ENCODE data around the gene PHLPP1. TPM values are rescaled to one million over a fixed set of nuclear protein-coding genes. Genes with fewer than 3 reads are reported as not detected.

The PHLPP1 gene
- total and polyA plus RNA-seq, 12 donors = 13.8 to 61.6 (median 37.8) TPM

- no peak for DNase-seq
- Histone ChIP-seq H3K4me1 (replicated peaks in 1 of 2) (no peaks in the 10 kb centered on the region), H3K27ac (no peak overlapping the region), H3K9me3 (replicated peaks in 1 of 3) (no peaks in the 10 kb centered on the region), H3K4me3 (no peak overlapping the region), H3K36me3 (replicated peaks in 1 of 2) (no peaks in the 10 kb centered on the region), H3K27me3 (no peaks in the 10 kb centered on the region)
- whole genome bisulfite sequencing, 4 donors = 67 to 77% (median 74%) methylated on average over 1 of the region's 1 CpG
- intact Hi-C loops (cut with DNase I) = no loop called here
- no peak for TF ChIP-seq POLR2A (IDR thresholded peaks at IDR 0.05)
- TF ChIP-seq, protein P1, sequence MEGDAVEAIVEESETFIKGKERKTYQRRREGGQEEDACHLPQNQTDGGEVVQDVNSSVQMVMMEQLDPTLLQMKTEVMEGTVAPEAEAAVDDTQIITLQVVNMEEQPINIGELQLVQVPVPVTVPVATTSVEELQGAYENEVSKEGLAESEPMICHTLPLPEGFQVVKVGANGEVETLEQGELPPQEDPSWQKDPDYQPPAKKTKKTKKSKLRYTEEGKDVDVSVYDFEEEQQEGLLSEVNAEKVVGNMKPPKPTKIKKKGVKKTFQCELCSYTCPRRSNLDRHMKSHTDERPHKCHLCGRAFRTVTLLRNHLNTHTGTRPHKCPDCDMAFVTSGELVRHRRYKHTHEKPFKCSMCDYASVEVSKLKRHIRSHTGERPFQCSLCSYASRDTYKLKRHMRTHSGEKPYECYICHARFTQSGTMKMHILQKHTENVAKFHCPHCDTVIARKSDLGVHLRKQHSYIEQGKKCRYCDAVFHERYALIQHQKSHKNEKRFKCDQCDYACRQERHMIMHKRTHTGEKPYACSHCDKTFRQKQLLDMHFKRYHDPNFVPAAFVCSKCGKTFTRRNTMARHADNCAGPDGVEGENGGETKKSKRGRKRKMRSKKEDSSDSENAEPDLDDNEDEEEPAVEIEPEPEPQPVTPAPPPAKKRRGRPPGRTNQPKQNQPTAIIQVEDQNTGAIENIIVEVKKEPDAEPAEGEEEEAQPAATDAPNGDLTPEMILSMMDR (IDR thresholded peaks at IDR 0.05) = no peak
Measured at GRCh38 chr18:62928326-62928725, 213.0 kb downstream of the PHLPP1 start.

DNA sequence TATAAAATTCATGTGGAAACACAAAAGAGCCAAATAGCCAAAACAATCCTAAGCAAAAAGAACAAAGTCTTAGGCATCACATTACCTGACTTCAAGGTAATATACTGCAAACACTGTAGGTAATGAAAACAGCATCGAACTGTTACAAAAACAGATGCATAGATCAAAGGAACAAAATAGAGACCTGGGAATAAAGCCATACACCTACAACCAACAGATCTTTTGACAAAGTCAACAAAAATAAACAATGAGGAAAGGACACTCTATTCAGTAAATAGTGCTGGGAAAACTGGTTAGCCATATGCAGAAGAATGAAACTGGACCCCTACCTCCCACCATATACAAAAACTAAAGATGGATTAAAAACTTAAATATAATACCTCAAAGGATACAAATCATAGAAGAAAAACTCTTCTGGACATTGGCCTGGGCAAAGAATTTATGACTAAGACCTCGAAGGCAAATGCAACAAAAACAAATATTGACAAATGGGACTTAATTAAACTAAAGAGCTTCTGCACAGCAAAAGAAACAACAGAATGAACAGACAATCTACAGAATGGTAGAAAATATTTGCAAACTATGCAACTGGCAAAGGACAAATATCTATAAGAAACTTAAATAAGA, 218.0 kb downstream of the PHLPP1 start:
- intact Hi-C loops (cut with DNase I) = no loop called here
- 61 to 78% (median 70%) methylated on average over 2 of the region's 2 CpGs for WGBS, 4 donors
- DNase-seq = no peak
- TF ChIP-seq, protein P1 (IDR thresholded peaks at IDR 0.05) = no peak
- TF ChIP-seq POLR2A (IDR thresholded peaks at IDR 0.05) = no peak
- Histone ChIP-seq H3K27ac (no peak overlapping the region), H3K4me3 (no peak overlapping the region), H3K36me3 (replicated peaks in 1 of 2) (no peaks in the 10 kb centered on the region), H3K9me3 (replicated peaks in 1 of 3) (no peaks in the 10 kb centered on the region), H3K27me3 (no peaks in the 10 kb centered on the region), H3K4me1 (replicated peaks in 1 of 2) (peaks cover 14 to 22% of the 10 kb centered on the region in 2 donors)

DNA sequence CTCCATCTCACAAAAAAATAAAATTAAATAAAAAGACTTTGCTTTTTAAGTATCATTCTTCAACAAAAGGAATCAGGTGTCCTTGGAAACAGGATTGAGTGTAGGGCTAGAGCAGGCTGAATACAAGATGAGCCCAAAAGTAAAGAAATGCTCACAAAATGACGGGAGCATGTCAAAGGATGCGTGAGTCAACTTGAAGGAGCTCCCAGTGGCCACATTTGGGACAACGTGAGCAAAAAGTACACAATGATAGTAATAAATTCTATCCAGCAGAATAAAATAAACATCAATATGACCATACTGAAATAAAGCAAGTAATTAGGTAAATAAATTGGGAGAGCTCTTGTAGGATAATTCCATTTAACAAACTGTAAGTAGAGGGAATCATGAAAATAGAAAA, 220.7 kb downstream of the PHLPP1 start:
- no peak for TF ChIP-seq POLR2A (IDR thresholded peaks at IDR 0.05)
- TF ChIP-seq, protein P1 (IDR thresholded peaks at IDR 0.05) = peak in 1 of 6 experiments; percentile 7
- DNase-seq = peak in 1 of 7 donors; percentile 17
- H3K27me3 ChIP-seq = no peaks in the 10 kb centered on the region
- intact Hi-C loops (cut with DNase I) = no loop called here
- WGBS, 4 donors = 58 to 66% (median 62%) methylated on average over 3 of the region's 3 CpGs
- H3K4me3 ChIP-seq = no peak overlapping the region
- H3K4me1 ChIP-seq (replicated peaks in 1 of 2) = peaks cover 18 to 38% of the 10 kb centered on the region in 2 donors
- no peaks in the 10 kb centered on the region for H3K36me3 ChIP-seq (replicated peaks in 1 of 2)
- peak overlapping the region in 2 of 5 donors; percentile 6 for H3K27ac ChIP-seq
- no peaks in the 10 kb centered on the region for H3K9me3 ChIP-seq (replicated peaks in 1 of 3)

GRCh38 chr18:62937065-62937464, 221.7 kb downstream of the PHLPP1 start:
- H3K9me3 ChIP-seq (replicated peaks in 1 of 3) = no peaks in the 10 kb centered on the region
- peak in 1 of 7 donors; percentile 18 for DNase-seq
- no peak for TF ChIP-seq POLR2A (IDR thresholded peaks at IDR 0.05)
- TF ChIP-seq, protein P1 (IDR thresholded peaks at IDR 0.05) = no peak
- no peaks in the 10 kb centered on the region for H3K36me3 ChIP-seq (replicated peaks in 1 of 2)
- no peak overlapping the region for H3K27ac ChIP-seq
- 55 to 70% (median 63%) methylated on average over 2 of the region's 2 CpGs for WGBS, 4 donors
- intact Hi-C loops (cut with DNase I) = no loop called here
- H3K27me3 ChIP-seq = no peaks in the 10 kb centered on the region
- peaks cover 18 to 38% of the 10 kb centered on the region in 2 donors for H3K4me1 ChIP-seq (replicated peaks in 1 of 2)
- H3K4me3 ChIP-seq = no peak overlapping the region
